Hematopoietic multipotent progenitor cell treated with erythropoietin and hydrocortisone succinate and interleukin-3 and kit ligand, for 6 days (in vitro differentiated cells): ENCODE results near the gene RSKR.
"Not testable (repeated sequence)": the region's sequence is repeated elsewhere in the genome, so short reads cannot be mapped to it uniquely, and the experiment has no call there.

ENCODE experiments used
- DNase-seq: peaks from one replicate; pipeline ENCODE4 v3.0.0-alpha.2; 2015

Gene RSKR

GRCh38 chr17:28620010-28620409, 6.0 kb upstream of the RSKR start:
- DNase-seq: no peak

GRCh38 chr17:28618464-28618863, 4.5 kb upstream of the RSKR start:
- DNase-seq: no peak

- no peak for DNase-seq
Observed at GRCh38 chr17:28616281-28616680, 2.3 kb upstream of the RSKR start.

GRCh38 chr17:28615260-28615940, 1.4 kb upstream of the RSKR start:
- no peak for DNase-seq

- peak; percentile 55 for DNase-seq
Observed at GRCh38 chr17:28612936-28613872, 781 bp downstream of the RSKR start.

- no peak for DNase-seq
Observed at GRCh38 chr17:28612531-28612930, 1.5 kb downstream of the RSKR start.

GRCh38 chr17:28610376-28610775, 3.6 kb downstream of the RSKR start:
- DNase-seq: no peak

GRCh38 chr17:28604031-28604430, 10.0 kb downstream of the RSKR start:
- DNase-seq: not testable (repeated sequence)

GRCh38 chr17:28599311-28600184, 14.4 kb downstream of the RSKR start:
- DNase-seq: peak; percentile 83

- peak; percentile 97 for DNase-seq
Observed at GRCh38 chr17:28598799-28599310, 15.1 kb downstream of the RSKR start, which contains the start of gene SPAG5. Gene SPAG5, minus strand, starts transcription at chr17:28599025. Its CDS starts 79 bp downstream, at chr17:28598946.

GRCh38 chr17:28598389-28598788, 15.6 kb downstream of the RSKR start:
- no peak for DNase-seq

- peak; percentile 42 for DNase-seq
Observed at GRCh38 chr17:28597606-28598383, 16.2 kb downstream of the RSKR start.

GRCh38 chr17:28592260-28592659, 21.7 kb downstream of the RSKR start:
- DNase-seq: no peak

GRCh38 chr17:28585851-28586250, 28.1 kb downstream of the RSKR start:
- no peak for DNase-seq

- no peak for DNase-seq
Observed at GRCh38 chr17:28584434-28584833, 29.6 kb downstream of the RSKR start.

GRCh38 chr17:28582513-28582912, 31.5 kb downstream of the RSKR start:
- no peak for DNase-seq

- no peak for DNase-seq
Observed at GRCh38 chr17:28580959-28581358, 33.0 kb downstream of the RSKR start.

GRCh38 chr17:28579526-28579925, 34.5 kb downstream of the RSKR start:
- no peak for DNase-seq

GRCh38 chr17:28578246-28579195, 35.5 kb downstream of the RSKR start:
- DNase-seq: no peak

- peak; percentile 40 for DNase-seq
Observed at GRCh38 chr17:28577466-28577824, 36.5 kb downstream of the RSKR start.
